ENCODE results near the gene HSDL1.

DNA sequence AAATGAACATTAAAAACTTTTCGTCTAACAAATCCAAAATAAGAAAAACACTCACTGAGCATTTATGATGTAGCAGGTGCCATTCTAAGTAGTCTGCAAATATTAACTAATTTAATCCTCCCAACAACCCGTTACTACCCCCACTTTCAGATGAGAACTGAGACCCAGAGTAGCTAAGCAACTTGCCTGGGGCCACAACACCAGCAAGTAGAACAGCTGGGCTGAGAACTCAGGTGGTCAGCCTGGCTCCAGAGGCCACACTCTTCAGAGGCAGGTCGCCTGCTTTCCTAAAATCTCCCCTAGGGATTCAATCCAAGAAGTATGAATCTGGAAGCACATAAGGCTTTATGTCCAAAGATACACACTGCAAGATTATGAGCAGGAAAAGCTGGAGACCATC is 34.5 kb downstream of the HSDL1 start:
- TF ChIP-seq, protein P1, sequence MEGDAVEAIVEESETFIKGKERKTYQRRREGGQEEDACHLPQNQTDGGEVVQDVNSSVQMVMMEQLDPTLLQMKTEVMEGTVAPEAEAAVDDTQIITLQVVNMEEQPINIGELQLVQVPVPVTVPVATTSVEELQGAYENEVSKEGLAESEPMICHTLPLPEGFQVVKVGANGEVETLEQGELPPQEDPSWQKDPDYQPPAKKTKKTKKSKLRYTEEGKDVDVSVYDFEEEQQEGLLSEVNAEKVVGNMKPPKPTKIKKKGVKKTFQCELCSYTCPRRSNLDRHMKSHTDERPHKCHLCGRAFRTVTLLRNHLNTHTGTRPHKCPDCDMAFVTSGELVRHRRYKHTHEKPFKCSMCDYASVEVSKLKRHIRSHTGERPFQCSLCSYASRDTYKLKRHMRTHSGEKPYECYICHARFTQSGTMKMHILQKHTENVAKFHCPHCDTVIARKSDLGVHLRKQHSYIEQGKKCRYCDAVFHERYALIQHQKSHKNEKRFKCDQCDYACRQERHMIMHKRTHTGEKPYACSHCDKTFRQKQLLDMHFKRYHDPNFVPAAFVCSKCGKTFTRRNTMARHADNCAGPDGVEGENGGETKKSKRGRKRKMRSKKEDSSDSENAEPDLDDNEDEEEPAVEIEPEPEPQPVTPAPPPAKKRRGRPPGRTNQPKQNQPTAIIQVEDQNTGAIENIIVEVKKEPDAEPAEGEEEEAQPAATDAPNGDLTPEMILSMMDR (IDR thresholded peaks at IDR 0.05): no peak
- TF ChIP-seq EZH2 (IDR thresholded peaks at IDR 0.05): no peak
- no peak for TF ChIP-seq EZH2phosphoT487 (IDR thresholded peaks at IDR 0.05)
